Ovary (tissue), 3 donors: ENCODE data around the gene FGGY.

Experiments used
- EP300 ChIP-seq: sonication (generic); formaldehyde crosslinking; IDR thresholded peaks from one replicate; pipeline ENCODE4 v1.6.1; 2017; ENCODE audit warnings: antibody characterized with exemption
- POLR2A ChIP-seq: fragments of 450-650 bp; IDR thresholded peaks from one replicate; pipeline ENCODE4 v1.6.1; 2017; ENCODE audit warnings: antibody characterized with exemption, mild to moderate bottlenecking, moderate library complexity
- TF ChIP-seq, protein P1 (sequence below), 3 donors: fragments of 450-650 bp in 2 of 3; fragments of 200-600 bp in 1 of 3; IDR thresholded peaks; one replicate each; pipeline versions ENCODE4 v1.5.1 to v1.8.0; 2016 to 2022; ENCODE audit warnings: antibody characterized with exemption in 3 of 3, mild to moderate bottlenecking in 1 of 3
- donor health status: DM: no; HTN: no; CAD: no.

DNA sequence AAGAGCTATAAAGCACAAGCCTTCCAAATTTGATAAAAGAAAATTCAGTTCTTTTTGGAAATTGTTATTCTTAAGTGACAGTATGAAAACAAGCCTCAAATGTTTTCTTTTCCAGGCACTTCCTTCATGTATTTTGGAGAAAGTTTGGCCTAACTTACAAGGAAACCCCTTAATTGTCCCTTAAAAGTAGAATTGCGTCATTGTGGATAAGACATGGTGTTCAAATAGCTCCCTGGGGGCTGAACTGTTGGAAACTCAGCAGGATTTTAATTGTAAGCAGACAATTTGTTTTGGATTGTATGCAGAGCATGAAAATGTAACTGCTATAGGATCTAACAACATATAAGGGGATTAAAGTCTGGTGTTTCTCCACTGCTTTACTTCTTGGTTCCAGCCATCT lies 35.4 kb upstream of the FGGY start:
- TF ChIP-seq, protein P1, sequence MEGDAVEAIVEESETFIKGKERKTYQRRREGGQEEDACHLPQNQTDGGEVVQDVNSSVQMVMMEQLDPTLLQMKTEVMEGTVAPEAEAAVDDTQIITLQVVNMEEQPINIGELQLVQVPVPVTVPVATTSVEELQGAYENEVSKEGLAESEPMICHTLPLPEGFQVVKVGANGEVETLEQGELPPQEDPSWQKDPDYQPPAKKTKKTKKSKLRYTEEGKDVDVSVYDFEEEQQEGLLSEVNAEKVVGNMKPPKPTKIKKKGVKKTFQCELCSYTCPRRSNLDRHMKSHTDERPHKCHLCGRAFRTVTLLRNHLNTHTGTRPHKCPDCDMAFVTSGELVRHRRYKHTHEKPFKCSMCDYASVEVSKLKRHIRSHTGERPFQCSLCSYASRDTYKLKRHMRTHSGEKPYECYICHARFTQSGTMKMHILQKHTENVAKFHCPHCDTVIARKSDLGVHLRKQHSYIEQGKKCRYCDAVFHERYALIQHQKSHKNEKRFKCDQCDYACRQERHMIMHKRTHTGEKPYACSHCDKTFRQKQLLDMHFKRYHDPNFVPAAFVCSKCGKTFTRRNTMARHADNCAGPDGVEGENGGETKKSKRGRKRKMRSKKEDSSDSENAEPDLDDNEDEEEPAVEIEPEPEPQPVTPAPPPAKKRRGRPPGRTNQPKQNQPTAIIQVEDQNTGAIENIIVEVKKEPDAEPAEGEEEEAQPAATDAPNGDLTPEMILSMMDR (IDR thresholded peaks at IDR 0.05) = no peak
- TF ChIP-seq EP300 (no peak), POLR2A (no peak)
